Measurements from ENCODE around the gene HOOK1. TPM values are rescaled to one million over a fixed set of nuclear protein-coding genes. Genes with fewer than 3 reads are reported as not detected.
A peak's percentile ranks its signal among the peaks of the same experiment; 100 is the strongest.

Gene HOOK1
- total RNA-seq, 1 donor from 2014 or later, result not detected

- peak; percentile 22 to 76 for DNase-seq (ENCODE audit: low spot score in 2 of 2)
- peak overlapping the region; percentile 63 for H3K4me3 ChIP-seq
- peaks cover 5% of the 10 kb centered on the region for H3K27me3 ChIP-seq
- H3K36me3 ChIP-seq, result no peaks in the 10 kb centered on the region
- intact Hi-C loops (cut with DNase I), result no loop called here
- peaks cover 0 to 8% of the 10 kb centered on the region in 2 donors for H3K4me1 ChIP-seq
- no peaks in the 10 kb centered on the region for H3K9me3 ChIP-seq
- H3K27ac ChIP-seq, result no peak overlapping the region
- no peak for TF ChIP-seq CTCF (IDR thresholded peaks at IDR 0.05)
Observed at GRCh38 chr1:59814180-59814900, 409 bp upstream of the HOOK1 start.

DNA sequence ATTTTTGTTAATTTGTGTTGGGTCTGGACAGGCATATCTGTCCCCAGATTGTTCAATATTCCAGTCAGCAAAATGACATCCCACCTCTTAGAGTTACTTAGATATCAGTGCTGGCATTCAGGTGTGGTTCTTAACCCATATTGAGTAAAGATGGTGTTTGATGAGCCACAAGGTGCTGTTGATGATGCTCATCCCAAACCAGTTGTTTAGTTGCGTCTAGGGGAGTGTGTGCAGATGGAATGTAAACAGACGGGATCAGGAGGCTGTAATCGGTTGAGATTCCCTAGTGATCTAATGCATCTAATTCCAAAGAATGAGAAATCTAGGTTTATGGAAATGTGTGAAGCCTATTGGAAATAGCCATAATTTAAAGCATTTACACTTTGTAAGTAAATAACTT is 1.1 kb downstream of the HOOK1 start:
- no peak overlapping the region for H3K4me3 ChIP-seq
- intact Hi-C loops (cut with DNase I), result no loop called here
- H3K4me1 ChIP-seq, result peaks cover 0 to 8% of the 10 kb centered on the region in 2 donors
- no peak overlapping the region for H3K27ac ChIP-seq
- no peaks in the 10 kb centered on the region for H3K9me3 ChIP-seq
- no peak for TF ChIP-seq CTCF (IDR thresholded peaks at IDR 0.05)
- no peaks in the 10 kb centered on the region for H3K36me3 ChIP-seq
- H3K27me3 ChIP-seq, result peaks cover 5% of the 10 kb centered on the region
- DNase-seq (ENCODE audit: low spot score in 2 of 2), result no peak

GRCh38 chr1:59816318-59816878 is 1.6 kb downstream of the HOOK1 start:
- Histone ChIP-seq H3K4me1 (peaks cover 0 to 8% of the 10 kb centered on the region in 2 donors), H3K27ac (no peak overlapping the region), H3K36me3 (no peaks in the 10 kb centered on the region), H3K9me3 (no peaks in the 10 kb centered on the region), H3K4me3 (no peak overlapping the region), H3K27me3 (peaks cover 5% of the 10 kb centered on the region)
- intact Hi-C loops (cut with DNase I), result no loop called here
- no peak for TF ChIP-seq CTCF (IDR thresholded peaks at IDR 0.05)
- no peak for DNase-seq (ENCODE audit: low spot score in 2 of 2)

GRCh38 chr1:59819566-59820438 is 5.1 kb downstream of the HOOK1 start:
- DNase-seq (ENCODE audit: low spot score in 2 of 2), result no peak
- no peak overlapping the region for H3K27ac ChIP-seq
- H3K4me3 ChIP-seq, result no peak overlapping the region
- H3K36me3 ChIP-seq, result no peaks in the 10 kb centered on the region
- H3K9me3 ChIP-seq, result no peaks in the 10 kb centered on the region
- no peaks in the 10 kb centered on the region for H3K27me3 ChIP-seq
- intact Hi-C loops (cut with DNase I), result no loop called here
- no peaks in the 10 kb centered on the region for H3K4me1 ChIP-seq
- no peak for TF ChIP-seq CTCF (IDR thresholded peaks at IDR 0.05)

DNA sequence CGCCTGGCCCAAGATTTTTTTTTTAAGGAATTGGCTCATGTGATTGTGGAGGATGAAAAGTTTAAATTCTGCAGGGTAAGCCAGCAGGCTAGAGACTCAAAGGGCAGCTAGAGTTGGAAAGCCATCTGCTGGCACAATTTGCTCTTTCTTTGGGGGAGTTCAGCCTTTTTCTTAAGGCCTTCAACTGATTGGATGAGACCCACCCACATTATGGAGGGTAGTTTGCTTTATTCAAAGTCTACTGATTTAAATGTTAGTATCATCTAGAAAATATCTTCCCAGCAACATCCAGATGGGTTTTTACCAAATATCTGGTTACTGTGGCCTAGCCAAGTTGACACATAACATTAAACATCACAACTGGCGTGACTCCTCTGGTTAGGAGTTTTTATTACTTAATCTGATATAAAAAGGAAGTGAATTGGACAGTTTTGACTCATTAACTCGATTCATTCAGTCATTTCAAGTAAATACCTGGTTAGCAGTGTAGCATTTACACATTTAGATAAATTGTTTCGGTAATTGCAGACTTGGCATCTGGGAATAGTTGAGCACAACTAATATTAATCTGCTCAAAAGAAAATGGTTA is 12.4 kb downstream of the HOOK1 start:
- no peak for TF ChIP-seq CTCF (IDR thresholded peaks at IDR 0.05)
- H3K27me3 ChIP-seq, result no peaks in the 10 kb centered on the region
- no peak overlapping the region for H3K27ac ChIP-seq
- no peaks in the 10 kb centered on the region for H3K9me3 ChIP-seq
- no peak for DNase-seq (ENCODE audit: low spot score in 2 of 2)
- H3K4me3 ChIP-seq, result no peak overlapping the region
- no peaks in the 10 kb centered on the region for H3K36me3 ChIP-seq
- intact Hi-C loops (cut with DNase I), result no loop called here
- H3K4me1 ChIP-seq, result no peaks in the 10 kb centered on the region

All from ascending aorta (tissue), 2 donors.